LoVo (cell line): ENCODE data around the gene SLC4A2.

Source experiments
- DNase-seq: peaks from one replicate; pipeline ENCODE4 v3.0.0-alpha.2; 2016; ENCODE audit warnings: low spot score

The SLC4A2 gene

GRCh38 chr7:151116603-151117440 lies 57.4 kb downstream of the SLC4A2 start:
- no peak for DNase-seq

GRCh38 chr7:151117565-151117964 lies 58.2 kb downstream of the SLC4A2 start:
- no peak for DNase-seq

- no peak for DNase-seq
Observed at GRCh38 chr7:151118108-151119054, 59.0 kb downstream of the SLC4A2 start.

- no peak for DNase-seq
Observed at GRCh38 chr7:151119055-151119415, 59.6 kb downstream of the SLC4A2 start.

- DNase-seq = no peak
Observed at GRCh38 chr7:151119902-151120301, 60.5 kb downstream of the SLC4A2 start.

- DNase-seq = no peak
Observed at GRCh38 chr7:151120896-151121295, 61.5 kb downstream of the SLC4A2 start.

- no peak for DNase-seq
Observed at GRCh38 chr7:151121380-151122170, 62.2 kb downstream of the SLC4A2 start.

GRCh38 chr7:151122276-151122675 lies 62.9 kb downstream of the SLC4A2 start:
- DNase-seq = no peak

- no peak for DNase-seq
Observed at GRCh38 chr7:151122796-151123157, 63.4 kb downstream of the SLC4A2 start.

GRCh38 chr7:151123158-151123821 lies 63.9 kb downstream of the SLC4A2 start:
- DNase-seq = no peak

GRCh38 chr7:151123822-151124464 lies 64.6 kb downstream of the SLC4A2 start:
- DNase-seq = peak; percentile 85

- DNase-seq = no peak
Observed at GRCh38 chr7:151124481-151124880, 65.1 kb downstream of the SLC4A2 start.

GRCh38 chr7:151124899-151125399 lies 65.6 kb downstream of the SLC4A2 start:
- no peak for DNase-seq

- no peak for DNase-seq
Observed at GRCh38 chr7:151125470-151125845, 66.1 kb downstream of the SLC4A2 start.

GRCh38 chr7:151125846-151126481 lies 66.6 kb downstream of the SLC4A2 start:
- no peak for DNase-seq
